ENCODE measurements around the gene SYNE2.
"Not testable (repeated sequence)": the region's sequence is repeated elsewhere in the genome, so short reads cannot be mapped to it uniquely, and the experiment has no call there.

The SYNE2 gene

GRCh38 chr14:64201921-64202545 is 349.2 kb downstream of the SYNE2 start:
- no peak for DNase-seq

GRCh38 chr14:64202716-64203115 is 349.9 kb downstream of the SYNE2 start:
- DNase-seq: no peak

DNA sequence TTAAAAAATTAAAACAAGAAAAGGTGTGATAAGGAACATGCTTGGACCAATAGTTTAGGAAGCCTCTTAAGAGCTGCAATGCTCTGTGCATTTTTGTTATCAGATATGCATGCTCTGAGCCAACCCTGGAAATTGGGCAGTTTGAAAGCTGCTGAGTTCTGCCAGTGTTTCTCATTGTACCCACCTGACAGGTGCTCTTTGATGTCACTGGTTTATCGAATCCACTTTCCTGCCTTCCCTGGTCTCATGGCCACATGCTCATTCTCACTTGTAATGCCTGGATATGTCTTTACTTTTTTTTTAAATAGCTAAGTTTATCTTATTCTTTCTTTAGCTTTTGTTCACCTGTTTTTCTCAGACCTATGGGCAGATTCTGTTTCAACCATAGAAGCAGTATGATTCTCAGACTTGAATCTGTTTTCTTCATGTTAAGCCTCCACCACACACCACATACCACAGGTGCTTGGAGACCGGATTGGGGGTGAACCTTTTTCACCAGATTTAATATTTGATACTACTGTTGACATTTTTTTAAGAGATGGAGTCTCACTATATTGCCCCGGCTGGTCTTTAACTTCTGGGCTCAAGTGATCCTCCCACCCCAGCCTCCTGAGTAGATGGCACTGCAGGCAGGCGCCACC is 350.7 kb downstream of the SYNE2 start:
- DNase-seq: no peak

GRCh38 chr14:64208261-64208660 is 355.5 kb downstream of the SYNE2 start:
- DNase-seq: no peak

GRCh38 chr14:64208981-64209380 is 356.2 kb downstream of the SYNE2 start:
- DNase-seq: no peak

GRCh38 chr14:64209444-64210131 is 356.8 kb downstream of the SYNE2 start:
- no peak for DNase-seq

GRCh38 chr14:64210216-64210615 is 357.4 kb downstream of the SYNE2 start:
- DNase-seq: no peak

GRCh38 chr14:64210912-64211311 is 358.1 kb downstream of the SYNE2 start:
- not testable (repeated sequence) for DNase-seq

- no peak for DNase-seq
These were observed 359.9 kb downstream of the SYNE2 start for GRCh38 chr14:64212666-64213065.

DNA sequence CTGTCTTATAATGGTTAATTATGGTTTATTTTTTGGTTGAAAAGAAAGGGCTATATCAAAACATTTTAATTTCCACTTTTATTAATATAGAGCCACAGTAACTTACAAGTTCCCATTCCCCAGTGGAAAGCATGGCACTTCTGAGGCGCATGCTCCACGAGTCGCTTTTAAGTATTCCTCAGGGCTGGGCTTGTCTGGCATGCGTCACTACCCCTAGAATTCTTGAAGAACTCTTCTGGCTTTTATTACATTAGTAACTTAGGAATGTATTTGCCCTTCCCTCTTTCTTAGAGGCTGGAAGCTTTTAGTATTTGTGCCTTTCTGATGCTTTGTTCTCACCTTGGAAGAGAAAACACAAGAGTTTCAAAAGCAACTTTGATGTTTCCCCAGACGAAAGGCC is 360.3 kb downstream of the SYNE2 start:
- DNase-seq: no peak

DNA sequence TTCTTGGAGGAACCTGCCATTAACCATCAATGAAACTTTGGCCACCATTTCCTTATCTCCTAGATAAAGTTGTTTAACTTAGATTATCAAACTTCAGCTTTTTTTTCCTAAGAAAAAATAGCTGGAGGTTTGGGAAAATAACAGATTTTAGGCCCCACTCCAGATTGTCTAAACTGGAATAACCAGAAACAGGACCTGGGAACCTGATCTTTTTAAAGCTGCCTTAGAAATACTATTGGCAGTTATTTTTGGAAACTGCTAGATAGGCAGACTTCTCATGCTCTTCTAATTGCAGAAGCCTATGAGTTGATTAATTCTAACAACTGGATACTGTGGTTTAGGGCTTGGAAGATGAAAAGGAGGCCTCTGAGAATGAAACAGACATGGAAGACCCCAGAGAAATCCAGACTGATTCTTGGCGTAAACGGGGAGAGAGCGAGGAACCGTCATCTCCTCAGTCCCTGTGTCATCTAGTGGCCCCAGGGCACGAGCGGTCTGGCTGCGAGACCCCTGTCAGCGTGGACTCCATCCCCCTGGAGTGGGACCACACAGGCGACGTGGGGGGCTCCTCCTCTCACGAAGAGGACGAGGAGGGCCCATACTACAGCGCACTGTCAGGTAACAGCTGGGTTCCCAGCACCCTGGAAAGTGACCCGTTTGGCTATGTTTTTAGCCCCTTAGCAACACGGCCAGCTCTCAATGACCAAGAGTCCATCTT is 361.2 kb downstream of the SYNE2 start:
- no peak for DNase-seq

DNA sequence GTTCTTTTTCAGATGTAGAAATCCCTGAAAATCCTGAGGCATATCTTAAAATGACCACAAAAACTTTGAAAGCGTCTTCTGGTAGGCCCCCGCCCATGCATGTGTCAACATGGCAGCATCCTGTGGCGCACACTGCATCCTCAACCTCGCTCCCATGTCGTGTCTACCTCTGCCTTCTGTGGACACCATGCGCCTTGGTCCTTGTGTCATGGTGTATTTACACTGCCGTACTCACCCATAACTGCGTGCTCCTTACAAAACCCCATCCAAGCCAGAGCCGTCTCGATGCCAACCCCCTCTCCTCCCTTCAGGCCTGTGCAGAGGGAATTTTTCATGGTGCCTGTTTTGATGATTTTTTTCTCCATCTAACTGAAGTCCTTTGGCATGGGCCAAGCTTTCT is 362.5 kb downstream of the SYNE2 start:
- DNase-seq: no peak

GRCh38 chr14:64215978-64216377 is 363.2 kb downstream of the SYNE2 start:
- no peak for DNase-seq

DNA sequence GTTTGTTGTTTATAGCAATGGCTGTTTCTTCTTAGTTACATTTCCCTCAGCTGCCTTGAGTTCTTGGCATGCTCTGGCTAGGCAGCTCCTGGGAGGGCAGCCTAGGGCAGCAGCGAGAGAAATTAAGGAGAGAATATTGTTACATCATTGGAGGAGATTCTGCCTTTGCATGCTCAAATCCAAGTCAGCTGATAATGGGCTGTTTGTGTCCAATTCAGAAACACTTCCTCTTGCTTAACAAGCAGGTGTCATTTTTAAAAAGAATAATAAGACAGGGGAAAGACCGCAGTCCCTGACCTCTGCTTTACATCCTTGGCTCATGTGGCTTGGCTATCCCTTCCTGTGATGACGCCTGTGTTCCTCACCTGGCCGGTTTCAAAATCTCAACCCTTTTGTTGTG is 364.5 kb downstream of the SYNE2 start:
- no peak for DNase-seq

DNA sequence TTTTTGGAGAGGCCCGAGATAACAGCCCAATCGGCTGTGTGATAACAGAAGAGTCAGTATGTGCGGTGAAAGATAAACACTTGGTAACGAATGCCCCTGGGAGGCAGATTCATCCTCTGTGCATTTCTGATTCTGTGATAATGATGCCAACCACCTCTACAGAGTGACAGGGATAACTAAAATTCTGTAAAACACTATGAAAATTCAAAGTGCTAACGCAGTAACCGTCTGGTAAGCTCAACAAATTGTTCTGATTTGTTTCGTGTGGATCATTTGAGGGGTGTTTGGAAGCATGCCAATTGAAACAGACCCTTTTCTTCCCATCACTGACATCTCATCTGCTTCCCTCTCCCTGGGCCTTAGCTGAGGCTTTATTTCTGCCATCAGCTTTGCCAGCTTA is 365.0 kb downstream of the SYNE2 start:
- DNase-seq: no peak

GRCh38 chr14:64218344-64219240 is 365.8 kb downstream of the SYNE2 start:
- DNase-seq: no peak

DNA sequence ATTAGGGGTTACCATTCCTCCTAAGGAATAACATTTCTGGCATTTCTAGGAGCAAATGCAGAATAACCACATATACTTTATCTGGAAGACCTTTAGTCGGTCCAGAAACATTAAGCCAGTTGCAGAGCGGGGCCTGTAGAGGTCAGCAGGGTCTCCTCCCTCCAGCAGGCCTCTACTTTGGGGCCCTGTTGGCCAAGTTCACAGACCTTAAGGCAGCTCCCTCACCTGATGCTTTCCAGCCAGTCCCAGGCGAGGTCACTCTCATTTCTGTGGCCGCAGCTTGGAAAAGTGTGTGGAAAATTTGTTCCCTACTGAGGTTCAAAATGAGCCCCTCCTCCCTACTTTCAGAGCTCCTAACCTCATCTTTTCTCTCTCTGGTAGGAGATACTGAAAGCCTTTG is 367.3 kb downstream of the SYNE2 start:
- no peak for DNase-seq

- no peak for DNase-seq
These were observed 367.7 kb downstream of the SYNE2 start for GRCh38 chr14:64220466-64220865.

DNA sequence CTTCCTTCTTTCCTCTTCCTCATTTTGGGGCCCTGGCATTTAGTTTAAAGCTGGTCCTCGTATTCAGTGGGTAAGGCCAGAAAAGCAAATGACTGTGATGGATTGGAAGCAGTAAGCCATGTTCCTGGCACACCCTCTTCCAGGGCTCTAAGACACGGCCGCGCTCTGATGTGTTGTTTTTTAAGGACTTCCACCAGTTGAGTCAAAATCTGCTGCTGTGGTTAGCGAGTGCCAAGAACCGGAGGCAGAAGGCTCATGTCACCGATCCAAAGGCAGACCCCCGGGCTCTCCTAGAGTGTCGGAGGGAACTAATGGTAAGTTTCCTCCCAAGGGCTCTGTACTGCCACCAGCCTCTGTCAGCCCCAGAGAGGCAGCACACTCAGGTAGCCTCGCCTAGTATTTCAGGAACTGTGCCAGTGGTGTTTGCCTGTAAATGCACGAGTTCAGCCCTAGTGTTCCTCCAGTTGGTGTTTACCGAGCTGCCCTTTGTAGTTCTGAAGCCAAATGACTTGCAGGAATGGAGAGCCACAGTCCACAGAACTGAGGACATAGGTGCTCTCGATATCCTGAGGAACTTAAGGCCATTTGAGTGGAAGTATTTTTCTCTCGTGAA is 368.7 kb downstream of the SYNE2 start:
- DNase-seq: no peak

- DNase-seq: no peak
These were observed 372.4 kb downstream of the SYNE2 start for GRCh38 chr14:64225151-64225757.

GRCh38 chr14:64227856-64228255 is 375.1 kb downstream of the SYNE2 start:
- no peak for DNase-seq

- no peak for DNase-seq
These were observed 376.7 kb downstream of the SYNE2 start for GRCh38 chr14:64229489-64229888.
